ENCODE results near the gene PATJ.
"Not testable (repeated sequence)": the region's sequence is repeated elsewhere in the genome, so short reads cannot be mapped to it uniquely, and the experiment has no call there.

The PATJ gene

DNA sequence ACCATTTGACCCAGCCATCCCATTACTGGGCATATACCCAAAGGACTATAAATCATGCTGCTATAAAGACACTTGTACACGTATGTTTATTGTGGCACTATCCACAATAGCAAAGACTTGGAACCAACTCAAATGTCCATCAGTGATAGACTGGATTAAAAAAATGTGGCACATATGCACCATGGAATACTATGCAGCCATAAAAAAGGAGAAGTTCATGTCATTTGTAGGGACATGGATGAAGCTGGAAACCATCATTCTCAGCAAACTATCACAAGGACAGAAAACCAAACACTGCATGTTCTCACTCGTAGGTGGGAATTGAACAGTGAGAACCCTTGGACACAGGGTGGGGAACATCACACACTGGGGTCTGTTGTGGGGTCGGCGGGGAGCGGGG lies 206.4 kb downstream of the PATJ start:
- not testable (repeated sequence) for DNase-seq (ENCODE audit: low read depth)

DNA sequence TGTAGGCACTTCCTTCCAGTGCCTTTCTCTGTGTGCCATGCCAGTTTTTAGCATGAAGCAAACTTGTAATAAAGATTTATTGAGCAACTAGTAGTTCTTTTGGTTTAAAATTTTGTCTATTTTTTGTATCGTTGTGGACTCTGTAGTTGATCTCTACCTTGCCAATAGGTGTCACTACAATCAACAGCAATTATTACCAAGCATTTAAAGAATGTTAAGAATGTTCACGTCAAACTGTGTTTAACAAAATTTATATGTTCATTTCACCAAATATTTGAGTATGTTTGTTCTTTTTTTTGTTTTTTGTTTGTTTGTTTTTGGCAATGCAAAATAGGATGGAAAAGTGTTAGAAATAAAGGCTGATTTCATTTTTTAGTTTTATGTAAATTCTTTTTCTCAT lies 208.1 kb downstream of the PATJ start:
- peak; percentile 5 for DNase-seq (ENCODE audit: low read depth)

DNA sequence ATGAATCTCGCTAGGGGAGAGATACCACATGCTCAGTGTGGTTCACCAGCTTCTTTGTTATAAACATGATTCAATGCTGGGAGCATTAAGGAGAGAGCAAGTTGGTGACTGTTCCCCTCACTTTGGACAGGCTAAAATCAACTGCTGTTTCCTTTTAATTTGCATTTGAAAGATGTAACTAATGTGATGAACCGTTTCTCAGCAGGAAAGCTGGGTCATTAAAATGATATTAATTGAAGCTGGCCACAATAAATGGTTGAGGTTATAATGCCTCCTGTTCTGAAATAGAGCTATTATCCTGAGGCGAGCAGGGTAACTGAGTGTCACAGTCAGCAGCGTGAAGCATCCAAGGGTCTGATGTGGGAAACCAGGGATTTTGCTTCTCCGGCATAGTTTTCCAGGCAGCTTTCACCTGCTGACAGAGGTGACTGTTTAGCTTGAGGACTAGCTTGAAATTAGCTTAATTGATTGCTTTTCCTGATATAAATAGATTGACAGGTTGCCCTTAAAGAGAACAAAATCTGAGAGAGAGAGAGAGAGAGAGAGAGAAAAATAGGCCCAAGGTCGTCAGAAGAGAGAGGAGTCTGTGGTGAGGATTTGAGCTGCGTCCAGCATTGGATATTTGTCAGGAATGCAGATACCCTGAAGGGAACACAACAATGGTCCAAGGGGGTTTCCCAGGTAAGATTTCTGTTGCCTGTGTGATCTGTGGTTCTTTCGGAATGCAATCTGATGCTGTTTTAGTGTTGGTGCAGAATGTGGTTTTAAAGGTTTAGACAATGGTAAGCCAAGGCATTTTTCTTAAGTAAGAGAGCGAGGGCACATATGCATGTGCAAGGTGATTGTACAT lies 209.7 kb downstream of the PATJ start:
- DNase-seq (ENCODE audit: low read depth): no peak

DNA sequence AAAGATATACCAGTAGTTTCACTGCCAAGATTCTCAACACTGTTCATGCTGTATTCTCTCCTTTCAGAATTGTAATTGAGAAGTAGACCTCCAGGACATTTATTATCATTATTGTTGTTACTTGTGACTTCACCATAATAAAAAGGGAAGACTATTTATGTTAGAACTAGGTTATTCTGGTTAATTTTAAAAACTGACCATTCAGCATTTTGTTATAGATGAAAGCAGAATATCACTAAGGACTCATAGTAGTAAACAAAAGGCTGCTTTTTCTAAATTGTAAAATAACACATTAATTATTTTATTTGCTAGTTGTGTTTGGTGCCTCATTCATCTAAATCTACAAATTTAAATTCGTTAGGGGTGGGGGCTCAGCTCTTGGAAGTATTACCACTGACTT lies 210.4 kb downstream of the PATJ start:
- DNase-seq (ENCODE audit: low read depth): no peak

DNA sequence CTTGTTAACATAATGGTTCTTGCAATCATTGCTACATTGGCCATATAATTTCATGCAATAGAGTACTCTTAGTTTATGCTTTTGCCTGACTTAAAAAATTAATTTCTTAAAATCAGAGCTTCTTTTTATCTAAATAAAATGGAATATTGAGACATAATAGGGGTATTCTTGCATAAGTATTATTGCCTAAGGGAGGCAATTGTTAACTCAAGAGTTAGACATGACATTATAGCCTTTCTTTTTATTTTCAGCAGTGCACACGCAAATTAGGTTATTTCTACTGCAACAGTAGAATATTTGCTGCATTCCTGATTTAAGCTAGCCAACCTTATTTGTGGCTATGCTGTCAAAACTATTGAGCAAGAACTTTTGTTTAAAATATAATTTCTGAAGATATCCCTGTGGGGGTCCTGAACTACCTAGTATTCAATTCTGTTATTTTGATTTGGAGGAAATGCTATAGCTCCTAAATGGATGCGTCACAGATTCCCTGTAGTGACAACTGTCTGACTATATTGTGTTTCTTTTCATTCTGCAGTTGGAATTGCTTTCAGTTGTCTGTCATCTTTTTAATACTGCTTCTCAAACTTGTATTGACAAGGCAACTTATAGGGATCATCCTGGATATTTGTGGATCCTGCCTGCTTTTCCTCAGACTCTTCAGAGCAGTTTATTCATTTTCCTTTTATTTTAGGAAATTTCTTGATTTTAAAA lies 211.0 kb downstream of the PATJ start:
- DNase-seq (ENCODE audit: low read depth): no peak

DNA sequence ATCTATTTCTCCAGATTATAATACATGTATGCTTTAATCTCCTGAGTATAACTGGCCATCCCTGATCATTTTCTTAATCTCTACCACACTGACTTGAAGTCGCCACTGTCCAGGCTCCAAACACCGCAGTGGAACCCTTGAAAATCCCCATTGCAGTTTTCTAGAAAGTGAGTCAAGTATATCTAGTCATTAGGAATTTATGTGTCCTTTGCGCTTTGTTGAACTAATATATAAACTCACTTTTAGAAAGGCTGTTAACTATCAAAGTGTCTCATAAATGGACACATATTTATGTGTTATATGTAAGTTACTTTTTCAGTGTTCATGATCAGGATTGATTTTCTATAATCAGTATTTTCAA lies 211.5 kb downstream of the PATJ start:
- DNase-seq (ENCODE audit: low read depth): no peak

DNA sequence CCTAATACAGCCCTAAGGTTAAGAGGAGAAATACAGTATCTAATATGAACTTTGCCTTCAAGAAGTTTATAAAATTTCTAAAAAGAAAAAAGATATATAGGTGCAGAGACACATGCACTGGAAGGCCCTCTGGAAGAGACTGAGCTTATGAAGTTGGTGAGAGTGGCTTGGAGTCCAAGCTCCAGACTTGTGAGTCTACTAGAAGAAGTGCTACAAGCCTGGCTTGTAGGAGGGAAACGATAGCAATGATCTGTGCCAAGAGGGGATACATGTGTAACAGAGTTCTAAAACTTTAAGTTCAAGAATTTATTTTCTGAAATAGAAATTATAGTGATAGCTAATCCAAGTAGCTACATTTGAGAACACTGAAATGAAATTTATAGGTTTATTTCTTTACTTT lies 213.0 kb downstream of the PATJ start:
- no peak for DNase-seq (ENCODE audit: low read depth)

DNA sequence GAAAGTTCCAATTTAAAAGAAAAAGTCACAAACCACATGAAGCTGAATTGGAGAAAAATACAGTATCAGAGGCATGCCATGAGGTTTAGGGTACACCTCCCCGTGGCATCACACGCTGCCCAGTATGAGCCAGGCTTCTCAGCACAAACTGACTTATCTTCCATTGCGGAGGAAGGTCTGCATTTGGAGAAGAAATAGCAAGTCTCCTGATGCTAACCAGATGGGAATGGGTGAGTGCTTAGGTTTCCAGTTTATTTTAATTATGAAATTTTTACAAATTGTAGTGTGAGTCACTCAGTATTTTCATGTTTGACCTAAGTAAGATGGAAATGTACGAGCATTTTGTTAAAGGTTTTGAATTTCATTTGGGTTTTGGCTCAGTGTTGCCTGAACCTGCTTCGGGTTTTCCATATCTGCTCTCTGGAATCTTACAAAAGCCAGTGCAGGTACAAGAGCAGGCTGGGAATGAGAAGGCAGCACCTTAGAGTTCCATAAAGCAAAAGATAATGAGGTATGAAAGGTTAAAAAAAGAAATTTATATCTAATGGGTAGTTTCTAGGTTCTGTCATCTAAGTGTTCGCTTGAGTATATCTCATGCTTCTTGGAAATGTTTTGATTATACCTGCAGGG lies 213.9 kb downstream of the PATJ start:
- no peak for DNase-seq (ENCODE audit: low read depth)

DNA sequence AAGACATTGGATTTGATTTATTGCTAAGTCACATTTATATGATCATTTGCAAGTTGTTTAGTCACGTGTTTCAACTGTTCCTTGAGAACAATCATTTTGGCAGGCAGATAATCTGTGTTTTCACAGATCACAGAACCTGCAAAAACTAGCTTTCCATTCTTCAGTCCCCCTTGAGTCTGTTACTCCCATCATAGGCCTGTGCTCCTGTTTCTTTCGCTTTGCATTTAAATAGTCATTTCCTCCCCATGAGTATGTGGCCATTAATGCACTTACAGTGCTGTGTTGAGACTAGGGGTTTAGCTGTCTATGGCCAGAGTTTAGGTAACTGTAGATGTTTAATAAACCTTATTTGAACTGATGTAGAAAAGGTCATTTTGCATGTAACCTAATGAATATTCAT lies 214.5 kb downstream of the PATJ start:
- no peak for DNase-seq (ENCODE audit: low read depth)

DNA sequence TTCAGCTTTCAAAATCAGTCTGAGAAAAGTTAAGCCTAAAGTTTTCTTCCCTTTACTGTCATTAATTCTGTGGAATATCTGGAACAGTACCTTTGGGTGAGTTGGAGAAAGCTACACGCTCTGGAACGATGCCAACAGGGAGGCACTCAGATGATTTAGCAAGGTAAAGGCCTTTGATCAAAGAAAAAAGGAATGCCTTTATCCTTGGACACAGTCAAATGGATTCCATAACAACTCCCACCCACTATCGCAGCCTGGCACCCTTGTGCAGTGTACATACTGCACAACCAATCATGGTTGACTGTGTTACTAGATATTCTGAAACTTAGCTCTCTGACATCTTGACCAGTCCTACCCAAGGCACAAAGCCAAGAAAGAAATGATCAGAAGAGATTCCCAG lies 218.7 kb downstream of the PATJ start:
- DNase-seq (ENCODE audit: low read depth): no peak

DNA sequence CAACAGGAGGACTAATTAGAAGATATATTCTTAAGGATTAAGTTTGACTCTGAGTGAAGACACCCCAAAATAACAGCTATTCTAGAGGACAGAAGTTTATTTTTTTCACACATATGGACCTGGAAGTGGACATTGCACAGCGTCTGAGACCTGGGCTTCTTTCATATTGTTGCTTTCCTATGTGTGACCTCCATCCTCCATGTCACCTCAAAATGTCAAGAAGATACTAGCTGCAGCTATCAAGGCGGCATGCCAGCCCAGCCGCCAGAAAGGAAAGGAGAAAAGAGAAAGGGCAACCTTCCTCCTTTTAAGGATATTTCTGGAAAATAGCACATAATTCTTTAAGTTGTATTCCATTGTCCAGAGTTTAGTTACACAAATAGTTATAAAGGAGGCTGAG lies 220.4 kb downstream of the PATJ start:
- no peak for DNase-seq (ENCODE audit: low read depth)

DNA sequence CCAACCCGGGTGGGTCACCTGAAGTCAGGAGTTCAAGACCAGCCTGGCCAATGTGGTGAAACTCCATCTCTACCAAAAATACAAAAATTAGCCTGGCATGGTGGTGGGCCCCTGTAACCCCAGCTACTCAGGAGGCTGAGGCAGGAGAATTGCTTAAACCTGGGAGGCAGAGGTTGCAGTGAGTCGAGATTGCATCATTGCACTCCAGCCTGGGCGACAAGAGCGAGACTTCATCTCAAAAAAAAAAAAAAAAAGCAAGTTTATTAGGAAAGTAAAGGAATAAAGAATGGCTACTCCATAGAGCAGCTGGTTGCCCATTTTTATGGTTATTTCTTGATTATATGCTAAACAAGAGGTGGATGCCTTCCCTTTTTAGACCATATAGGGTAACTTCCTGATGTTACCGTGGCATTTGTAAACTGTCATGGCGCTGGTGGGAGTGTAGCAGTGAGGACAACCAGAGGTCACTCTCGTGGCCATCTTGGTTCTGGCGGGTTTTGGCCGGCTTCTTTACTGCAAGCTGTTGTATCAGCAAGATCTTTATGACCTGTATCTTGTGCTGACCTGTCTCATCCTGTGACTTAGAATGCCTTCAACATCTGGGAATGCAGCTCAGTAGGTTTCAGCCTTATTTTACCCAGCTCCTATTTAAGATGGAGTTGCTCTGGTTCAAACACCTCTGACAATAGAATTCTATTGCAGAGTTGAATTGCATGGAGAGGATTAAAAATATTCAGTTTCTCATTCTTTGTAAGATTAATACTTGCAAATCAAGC lies 224.4 kb downstream of the PATJ start:
- not testable (repeated sequence) for DNase-seq (ENCODE audit: low read depth)

DNA sequence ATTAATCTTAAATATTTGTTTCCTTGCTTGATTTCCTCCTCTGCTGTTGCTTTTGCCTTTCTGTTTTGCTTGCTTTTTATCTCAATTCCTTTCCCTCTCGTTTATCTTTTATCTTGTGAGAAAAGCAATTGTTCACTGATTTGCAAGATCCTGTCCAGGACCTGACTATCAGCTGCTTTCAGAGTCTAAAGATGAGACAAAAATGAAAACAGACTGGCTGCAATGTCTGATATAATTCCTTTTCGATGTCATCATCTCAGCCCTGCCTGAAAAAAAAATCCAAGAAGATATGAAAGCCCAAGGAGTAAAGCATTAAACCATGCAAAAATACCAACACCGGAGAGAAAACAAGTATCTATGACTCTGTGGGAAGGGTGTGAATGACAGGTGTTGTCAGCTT lies 225.5 kb downstream of the PATJ start:
- DNase-seq (ENCODE audit: low read depth): no peak

DNA sequence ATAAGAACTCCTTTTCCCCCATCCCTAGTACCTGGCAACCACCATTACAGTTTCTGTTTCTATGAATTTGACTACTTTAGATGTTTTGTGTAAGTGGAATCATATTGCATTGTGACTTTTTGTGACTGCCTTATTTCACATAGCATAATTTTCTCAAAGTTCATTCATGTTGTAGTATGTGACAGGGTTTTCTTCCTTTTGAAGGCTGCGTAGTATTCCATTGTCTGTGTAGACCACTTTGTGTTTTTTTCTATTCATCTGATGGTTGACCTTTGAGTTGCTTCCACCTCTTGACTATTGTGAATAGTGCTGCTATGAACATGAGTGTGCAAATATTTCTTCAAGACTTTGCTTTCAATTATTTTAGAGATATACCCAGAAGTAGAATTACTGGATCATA lies 226.6 kb downstream of the PATJ start:
- DNase-seq (ENCODE audit: low read depth): no peak

DNA sequence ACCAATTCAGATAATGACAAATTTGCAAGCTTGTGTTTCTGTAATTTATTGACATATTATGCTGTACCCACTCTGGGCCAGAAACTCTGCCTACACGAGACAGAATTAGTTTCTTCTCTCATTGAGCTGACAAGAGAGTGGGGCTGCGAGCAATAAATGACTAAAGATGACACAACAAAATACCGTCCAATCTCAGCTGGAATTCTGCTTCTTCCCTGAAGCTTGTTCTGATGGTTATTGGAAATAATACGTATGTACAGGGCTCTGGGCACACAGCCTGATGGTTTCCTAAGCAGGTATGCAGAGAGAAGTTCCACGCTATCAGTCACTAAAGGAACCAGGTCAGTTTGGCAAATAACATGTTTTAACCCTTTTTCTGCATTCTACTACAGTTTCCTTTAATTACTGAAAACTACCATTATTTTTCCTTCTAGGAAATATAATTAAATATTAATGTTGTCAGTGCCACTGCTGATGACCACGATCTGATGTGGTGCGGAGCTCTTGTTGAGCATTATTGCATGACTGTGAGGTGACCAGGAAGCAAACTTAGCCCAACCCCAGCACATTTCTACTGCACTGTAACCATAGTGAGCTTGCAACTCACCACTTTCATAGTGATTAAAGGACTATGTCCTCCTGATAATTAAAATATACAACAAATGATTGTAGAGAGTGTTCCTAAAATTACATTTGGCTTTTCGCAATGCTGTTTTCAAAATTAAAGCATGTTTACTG lies 231.0 kb downstream of the PATJ start:
- no peak for DNase-seq (ENCODE audit: low read depth)

DNA sequence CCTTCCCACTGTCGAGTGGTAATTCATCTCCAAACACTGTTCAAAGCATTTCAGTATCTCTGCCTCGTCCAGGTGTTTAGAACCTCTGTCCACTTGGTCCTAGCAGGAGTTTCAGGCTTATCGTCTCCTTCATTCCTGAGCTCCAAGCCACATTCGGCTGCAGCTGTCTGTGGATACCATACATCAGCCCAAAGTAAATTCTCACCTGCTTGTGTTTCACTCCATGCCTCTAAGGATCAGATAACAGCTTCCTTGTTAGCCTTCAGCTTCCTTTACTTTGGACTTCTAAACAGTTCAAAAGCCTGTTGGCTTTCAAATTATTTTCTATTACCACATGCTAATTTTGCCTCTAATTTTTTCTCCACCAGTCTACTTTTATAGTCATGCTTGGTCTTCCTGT lies 233.4 kb downstream of the PATJ start:
- no peak for DNase-seq (ENCODE audit: low read depth)

DNA sequence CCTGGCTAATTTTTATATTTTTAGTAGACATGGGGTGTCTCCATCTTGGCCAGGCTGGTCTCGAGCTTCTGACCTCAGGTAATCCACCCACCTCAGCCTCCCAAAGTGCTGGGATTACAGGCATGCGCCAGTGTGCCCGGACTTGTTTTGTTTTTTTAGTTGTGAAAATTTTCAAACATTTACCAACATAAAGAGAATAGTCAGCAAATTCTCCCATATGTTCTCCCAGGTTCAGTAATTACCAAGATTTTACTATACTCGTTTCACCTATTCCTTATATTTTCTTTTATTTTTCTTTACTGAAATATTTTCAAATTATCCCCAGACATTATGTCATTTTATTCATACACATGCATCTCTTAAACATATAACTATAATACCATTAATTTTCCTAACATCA lies 234.3 kb downstream of the PATJ start:
- no peak for DNase-seq (ENCODE audit: low read depth)

DNA sequence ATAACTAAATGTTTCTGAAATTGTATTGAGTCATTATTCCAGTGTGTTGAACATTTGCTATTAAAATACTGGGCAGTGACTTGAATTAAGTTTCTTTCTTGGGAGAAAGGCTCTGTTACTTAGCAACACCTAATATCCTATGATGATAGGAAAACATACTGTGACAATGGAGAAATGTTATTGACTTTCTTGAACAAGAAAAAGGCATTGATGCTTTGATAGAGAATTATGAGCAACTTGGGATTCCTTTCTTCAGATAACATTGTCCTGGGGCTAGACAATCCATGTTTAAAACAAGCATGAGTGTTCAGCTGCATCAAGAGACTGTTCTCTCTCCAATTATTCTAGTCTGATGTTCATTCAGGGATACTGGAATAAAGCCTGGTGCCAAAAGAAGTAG lies 236.5 kb downstream of the PATJ start:
- DNase-seq (ENCODE audit: low read depth): no peak

DNA sequence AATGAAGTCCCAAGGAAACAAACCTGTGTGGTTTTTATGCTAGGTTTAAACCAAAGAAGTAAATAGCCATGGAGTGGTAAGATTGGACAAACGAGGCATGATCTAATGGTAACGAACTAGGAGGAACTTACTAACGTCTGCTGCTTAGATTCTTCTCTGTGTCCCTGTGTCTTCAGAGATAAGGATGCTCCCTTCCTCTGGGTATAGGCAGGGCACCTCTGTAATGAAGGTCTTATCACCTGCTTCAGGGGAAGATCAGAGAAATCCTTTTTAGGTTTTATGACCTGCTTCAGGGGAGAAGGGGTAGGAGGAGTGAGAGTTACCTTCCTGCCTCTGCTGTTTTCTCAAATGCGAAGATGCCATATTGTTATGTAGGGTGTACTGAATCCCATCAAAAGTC lies 237.4 kb downstream of the PATJ start:
- no peak for DNase-seq (ENCODE audit: low read depth)

DNA sequence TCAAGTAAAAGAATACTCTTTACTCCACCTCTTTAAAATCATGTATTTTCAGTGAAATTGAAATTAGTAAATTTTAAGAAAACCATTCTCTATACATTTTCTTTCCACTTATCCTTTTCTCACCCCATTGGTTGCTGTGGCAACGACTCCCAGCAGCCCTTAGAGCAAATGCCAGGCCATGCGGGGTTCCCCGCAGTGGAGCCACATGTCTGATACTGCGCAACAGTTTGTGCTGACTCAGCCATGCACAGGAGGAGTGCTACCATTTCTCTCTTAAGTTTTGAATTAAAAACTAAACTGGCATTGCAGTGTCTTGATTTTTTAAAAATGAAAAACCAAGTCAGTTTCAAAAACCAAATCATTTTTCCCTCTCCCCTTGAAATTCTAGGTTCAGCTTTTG lies 238.3 kb downstream of the PATJ start:
- DNase-seq (ENCODE audit: low read depth): no peak

DNA sequence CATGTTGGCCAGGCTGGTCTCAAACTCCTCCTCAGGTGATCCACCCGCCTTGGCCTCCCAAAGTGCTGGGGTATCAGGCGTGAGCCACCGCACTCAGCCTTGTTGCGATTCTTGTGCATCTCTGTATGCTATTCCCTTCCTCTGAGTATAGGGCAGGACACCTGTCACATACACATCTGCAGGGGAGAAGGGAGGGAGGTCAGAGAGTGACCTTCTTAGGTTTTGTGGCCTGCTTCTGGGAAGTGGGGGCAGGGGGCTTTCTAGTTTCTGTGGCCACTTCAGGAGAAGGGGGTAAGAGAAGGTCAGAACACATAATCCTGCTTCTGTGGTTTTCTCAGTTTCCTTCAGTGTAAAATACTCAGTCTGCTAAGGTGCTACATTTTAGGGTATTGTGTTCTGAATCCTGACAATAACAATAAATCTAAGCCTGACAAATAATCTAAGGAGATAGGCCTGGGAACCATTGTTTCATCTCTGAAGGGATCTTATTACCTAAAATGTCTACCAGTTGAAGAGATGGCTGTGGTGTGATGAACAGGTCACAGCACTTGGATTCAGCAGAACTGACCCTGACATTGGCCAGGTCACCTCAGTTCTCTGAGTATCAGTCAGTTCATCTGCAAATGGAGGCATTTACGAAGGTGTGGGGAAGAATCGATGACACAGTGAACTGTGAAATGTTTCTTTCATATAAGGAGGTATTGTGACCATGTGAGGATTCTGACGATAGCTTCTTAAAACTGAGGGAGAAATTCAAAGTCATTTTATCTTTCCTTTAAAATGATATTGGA lies 239.8 kb downstream of the PATJ start:
- no peak for DNase-seq (ENCODE audit: low read depth)

All from HS-27A (cell line).